GM12873 (cell line): ENCODE results near the gene FSTL4.

Experiments used
- TF ChIP-seq, protein P1 (sequence below): IDR thresholded peaks from 2 replicates; pipeline ENCODE4 v1.5.1; 2012; ENCODE audit warnings: low read depth, mild to moderate bottlenecking, moderate library complexity, low read length, control low read depth; ENCODE audit not compliant: insufficient read depth; ENCODE audit errors: missing control alignments

The FSTL4 gene

DNA sequence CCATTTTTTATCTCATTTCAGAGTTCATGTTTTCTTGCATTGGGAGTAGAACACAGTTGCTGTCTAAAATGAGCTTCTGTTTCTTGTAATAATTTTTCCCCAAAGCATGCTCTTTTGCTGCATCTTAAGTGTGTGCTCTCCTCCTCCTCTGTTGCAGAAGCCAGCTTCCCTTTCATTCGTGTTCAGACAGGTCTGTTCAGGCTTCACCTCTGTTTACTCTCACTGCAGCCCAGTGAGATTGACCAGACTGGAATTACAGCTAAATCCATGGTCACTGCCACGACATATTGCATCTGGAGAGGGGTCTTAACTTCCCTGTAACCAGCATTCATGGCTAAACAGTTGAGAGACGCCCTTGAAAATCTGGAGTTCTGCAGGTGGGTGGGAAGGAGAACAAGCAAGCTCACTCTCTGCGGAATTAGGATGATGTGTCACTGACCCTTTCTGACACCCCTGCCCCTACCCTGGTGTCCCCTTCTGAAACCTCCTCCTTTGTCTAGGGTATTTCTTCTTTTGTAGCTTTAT is 223.2 kb downstream of the FSTL4 start:
- TF ChIP-seq, protein P1, sequence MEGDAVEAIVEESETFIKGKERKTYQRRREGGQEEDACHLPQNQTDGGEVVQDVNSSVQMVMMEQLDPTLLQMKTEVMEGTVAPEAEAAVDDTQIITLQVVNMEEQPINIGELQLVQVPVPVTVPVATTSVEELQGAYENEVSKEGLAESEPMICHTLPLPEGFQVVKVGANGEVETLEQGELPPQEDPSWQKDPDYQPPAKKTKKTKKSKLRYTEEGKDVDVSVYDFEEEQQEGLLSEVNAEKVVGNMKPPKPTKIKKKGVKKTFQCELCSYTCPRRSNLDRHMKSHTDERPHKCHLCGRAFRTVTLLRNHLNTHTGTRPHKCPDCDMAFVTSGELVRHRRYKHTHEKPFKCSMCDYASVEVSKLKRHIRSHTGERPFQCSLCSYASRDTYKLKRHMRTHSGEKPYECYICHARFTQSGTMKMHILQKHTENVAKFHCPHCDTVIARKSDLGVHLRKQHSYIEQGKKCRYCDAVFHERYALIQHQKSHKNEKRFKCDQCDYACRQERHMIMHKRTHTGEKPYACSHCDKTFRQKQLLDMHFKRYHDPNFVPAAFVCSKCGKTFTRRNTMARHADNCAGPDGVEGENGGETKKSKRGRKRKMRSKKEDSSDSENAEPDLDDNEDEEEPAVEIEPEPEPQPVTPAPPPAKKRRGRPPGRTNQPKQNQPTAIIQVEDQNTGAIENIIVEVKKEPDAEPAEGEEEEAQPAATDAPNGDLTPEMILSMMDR = no peak

DNA sequence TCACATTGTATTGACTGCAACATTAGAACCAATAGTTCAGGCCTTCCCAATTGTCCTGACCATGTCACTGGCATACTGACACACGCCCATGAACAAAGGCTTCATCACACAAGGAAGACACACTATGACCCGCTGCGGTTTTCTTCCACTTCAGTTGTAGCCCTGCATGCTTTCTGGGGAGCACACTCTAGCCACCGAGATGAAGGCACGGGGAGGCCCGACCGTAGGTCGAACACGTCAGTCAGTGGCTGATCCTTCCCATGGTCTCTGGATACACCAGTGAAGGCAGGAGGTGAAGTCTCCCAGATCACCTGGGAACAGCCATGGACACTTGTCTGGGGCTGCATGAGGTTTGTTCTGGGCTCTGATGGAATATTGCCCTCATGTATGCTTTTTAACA is 224.7 kb downstream of the FSTL4 start:
- TF ChIP-seq, protein P1 = no peak

DNA sequence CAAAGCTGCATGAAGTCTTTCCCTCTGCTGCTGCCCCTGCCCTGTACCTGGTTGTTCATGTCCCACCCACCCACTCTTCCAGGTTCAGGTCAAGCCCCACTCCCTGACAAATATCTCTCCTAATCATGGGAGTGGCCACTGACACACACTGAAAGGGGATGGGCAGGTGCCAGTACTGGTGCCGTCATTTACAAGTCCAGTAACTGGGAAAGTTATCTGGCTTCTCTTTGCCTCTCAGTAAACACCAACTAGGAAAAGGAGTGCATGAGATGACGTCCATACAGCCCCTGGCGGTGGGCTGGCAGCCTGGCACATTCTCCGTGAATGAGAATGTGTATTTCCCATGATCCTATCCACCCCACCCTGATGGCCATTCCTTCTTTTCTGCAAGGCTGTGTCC is 225.2 kb downstream of the FSTL4 start:
- TF ChIP-seq, protein P1 = no peak

DNA sequence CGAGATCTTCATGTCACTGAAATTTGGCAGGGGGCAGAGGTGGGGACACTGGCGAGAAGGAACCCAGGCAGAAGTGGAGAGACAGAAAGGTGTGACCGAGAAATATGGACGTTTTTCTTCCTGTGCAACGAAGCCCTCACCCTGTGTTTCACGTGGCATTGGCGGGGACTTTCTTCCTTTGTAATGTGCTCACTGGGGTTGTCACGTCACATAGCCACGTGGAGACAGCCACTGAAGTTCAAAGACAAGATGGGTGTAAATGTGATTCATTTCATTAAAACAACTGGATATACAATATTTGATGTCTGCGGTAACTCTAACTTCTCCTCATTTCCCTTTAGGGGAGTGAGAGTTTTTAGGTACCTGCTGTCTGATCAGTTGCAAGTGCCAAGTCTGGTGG is 225.7 kb downstream of the FSTL4 start:
- TF ChIP-seq, protein P1 = no peak

DNA sequence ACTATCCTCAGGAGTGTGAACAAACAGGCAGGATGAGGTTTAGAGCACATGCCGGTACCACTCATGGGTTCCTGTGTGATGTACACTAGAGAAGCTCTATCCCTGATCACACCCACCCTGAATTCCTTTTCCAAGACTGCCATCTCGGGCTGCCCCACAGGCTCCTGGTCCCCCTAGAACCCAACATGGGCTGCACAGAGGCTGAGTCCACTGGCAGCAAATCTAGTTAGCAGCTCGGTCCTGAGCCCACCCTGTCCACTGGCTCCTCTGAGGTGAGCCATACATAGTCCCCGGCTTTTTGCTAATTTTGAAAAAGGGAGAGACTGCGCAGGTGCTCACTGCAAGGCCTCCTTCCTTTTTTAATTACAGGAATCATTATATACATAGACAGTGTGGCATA is 227.0 kb downstream of the FSTL4 start:
- TF ChIP-seq, protein P1 = no peak

DNA sequence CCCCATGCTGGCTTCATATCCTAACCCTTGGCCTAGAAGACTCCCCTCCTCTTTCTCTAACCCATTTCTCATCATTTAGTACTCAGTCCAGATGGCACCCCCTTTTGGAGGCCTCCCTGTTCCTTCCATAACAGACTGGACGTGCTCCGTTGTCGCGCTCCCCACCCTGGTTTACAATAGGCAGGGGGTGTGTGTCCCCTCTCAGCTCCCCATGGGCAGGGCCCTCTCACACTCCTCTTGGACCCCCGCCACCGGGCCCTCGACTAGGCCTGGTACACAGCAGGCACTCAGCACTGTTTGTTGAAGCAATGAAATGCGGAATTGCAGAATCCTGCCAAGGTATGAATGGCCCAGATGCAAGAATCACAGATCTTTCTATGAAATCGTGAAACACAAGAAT is 227.4 kb downstream of the FSTL4 start:
- TF ChIP-seq, protein P1 = no peak

DNA sequence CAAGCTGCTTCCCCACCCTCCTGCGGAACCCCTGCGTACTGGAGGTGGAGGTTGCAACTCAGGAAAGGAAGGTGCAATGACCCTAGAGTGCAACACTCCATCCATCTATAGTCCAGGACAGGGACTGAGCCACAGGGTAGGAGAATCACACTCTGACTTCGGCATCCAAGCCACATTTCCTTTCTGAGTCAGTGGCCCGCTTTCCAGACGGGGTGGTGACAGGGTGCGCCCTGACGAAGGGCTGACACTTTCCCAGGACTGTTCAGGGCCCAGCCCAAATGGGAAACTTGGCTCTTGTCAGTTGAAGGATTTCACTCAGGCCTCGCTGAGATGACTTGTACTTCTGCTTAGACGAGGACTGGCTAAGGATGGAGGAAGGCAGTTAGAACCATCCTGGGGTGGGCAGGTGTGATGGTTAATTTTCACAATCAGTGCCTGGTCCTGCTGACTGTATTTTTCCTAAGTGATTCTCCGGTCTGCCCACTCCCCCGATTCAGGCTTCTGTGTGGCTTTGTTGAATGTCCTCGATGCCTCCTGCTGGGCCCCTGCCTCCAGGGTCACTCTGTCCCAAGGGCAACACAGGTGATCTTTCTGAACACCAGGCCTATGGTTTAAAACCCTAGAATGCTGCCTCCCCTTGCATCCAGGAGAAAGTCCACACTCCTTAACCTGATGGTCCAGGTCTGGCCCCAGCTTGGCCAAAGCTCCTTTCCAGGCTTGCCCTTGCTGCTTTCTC is 228.1 kb downstream of the FSTL4 start:
- TF ChIP-seq, protein P1 = no peak

DNA sequence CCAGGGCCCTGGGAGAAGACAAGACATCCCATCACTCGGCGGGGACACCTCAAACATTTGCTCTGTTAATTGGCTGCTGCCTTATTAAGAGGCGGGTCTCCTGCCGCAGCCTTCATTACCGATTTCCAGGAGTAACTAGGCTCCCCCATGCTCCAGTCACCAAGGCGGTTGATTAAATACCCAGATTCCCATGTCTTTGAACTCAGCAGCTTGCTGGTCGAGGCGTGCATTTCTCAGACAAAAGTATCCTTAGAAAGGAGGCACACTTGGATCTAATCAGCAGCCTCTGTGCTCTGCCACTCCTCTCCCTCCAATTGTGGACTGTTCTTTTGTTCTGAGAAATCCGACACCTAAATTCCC is 228.8 kb downstream of the FSTL4 start:
- TF ChIP-seq, protein P1 = no peak
